GM18867 (cell line): ENCODE results near the gene EVA1C.
"Not testable (repeated sequence)": the region's sequence is repeated elsewhere in the genome, so short reads cannot be mapped to it uniquely, and the experiment has no call there.

Source experiments
- ATAC-seq: cut with Tn5 transposase; IDR thresholded peaks from one replicate; pipeline ENCODE4 v1.9.1; 2021; ENCODE audit warnings: mild to moderate bottlenecking, moderate library complexity; ENCODE audit not compliant: unreplicated experiment

The EVA1C gene, protein sequence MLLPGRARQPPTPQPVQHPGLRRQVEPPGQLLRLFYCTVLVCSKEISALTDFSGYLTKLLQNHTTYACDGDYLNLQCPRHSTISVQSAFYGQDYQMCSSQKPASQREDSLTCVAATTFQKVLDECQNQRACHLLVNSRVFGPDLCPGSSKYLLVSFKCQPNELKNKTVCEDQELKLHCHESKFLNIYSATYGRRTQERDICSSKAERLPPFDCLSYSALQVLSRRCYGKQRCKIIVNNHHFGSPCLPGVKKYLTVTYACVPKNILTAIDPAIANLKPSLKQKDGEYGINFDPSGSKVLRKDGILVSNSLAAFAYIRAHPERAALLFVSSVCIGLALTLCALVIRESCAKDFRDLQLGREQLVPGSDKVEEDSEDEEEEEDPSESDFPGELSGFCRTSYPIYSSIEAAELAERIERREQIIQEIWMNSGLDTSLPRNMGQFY

GRCh38 chr21:32412162-32413014 lies at the start of gene EVA1C:
TSS of gene EVA1C (plus strand) at chr21:32412706. CDS start at chr21:32412854, 148 bp downstream.
- no peak for ATAC-seq

DNA sequence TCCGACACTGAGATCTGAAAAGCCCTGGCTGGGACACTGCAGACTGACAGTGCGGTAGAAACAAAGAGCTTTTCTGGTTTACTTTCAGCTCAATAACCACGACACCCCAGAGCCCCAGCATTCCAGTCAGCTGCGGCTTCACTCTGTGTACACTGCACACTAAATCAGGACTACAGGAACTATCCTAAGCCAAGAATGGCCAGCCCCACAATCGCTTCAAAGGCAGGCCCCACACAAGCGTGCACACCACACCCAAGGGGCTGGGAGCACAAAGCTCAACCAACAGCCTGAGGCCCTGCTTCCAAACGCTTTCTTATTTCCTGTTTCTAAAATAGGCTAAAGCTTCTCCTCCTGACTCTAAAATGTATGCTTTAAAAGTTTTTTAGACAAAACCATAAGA lies 48.1 kb upstream of the EVA1C start:
- no peak for ATAC-seq

GRCh38 chr21:32364796-32365195 lies 47.7 kb upstream of the EVA1C start:
- ATAC-seq, result no peak

- no peak for ATAC-seq
Observed at GRCh38 chr21:32366191-32366590, 46.3 kb upstream of the EVA1C start.

- no peak for ATAC-seq
Observed at GRCh38 chr21:32367158-32367557, 45.3 kb upstream of the EVA1C start.

GRCh38 chr21:32368386-32368785 lies 44.1 kb upstream of the EVA1C start:
- ATAC-seq, result no peak

GRCh38 chr21:32368961-32369360 lies 43.5 kb upstream of the EVA1C start:
- not testable (repeated sequence) for ATAC-seq

DNA sequence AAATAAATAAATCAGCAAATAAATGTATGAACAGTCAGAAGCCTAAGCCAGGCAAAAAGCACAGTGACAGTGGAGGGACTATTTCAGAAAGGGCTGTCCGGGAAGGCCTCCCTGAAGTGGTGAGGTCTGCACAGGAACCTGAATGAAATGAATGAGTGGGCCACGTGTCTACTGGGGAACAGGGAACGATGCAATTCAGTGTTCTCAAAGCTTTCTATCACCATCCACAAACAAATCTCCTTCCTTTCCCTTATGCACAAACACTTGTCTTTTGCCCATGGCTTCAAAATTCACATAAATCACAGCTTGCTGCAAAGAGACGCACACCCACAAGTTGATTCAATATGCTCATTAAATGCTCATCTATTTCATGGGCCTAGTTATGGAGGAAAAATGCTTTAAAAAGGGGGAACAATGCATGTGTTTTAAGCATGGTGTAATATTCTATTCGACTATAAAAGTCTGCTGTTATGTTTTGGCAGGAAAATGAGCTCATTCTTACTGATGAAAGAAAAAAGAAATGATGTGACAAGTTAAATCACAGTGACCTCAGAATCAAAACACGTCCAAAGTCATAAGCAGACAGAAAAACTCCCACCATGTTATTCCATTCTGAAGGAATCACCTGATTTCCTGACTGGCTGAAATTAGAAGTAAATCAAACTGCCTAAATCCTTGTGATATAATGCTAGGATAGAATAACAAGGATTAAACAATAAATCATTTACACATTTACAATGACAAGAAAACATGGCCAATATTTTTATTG lies 41.3 kb upstream of the EVA1C start:
- no peak for ATAC-seq

DNA sequence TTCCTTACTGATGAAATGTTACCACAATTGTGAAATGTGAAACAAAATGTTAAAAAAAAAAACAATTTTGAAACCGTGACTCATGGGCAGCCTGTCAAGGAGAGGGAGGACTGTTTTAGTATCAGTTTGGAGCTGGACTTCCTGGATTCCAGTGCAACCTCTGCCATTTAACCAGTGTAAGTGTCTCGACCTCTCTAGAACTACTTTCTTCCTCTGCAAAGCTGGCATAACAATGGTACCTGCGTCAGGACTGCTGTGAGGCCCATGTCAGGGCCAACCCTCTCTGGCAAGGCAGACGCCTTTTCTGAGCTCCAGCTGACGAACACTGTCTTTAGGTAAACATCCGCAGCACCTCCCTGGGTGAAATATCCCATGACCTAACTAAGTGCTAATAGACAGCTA lies 40.6 kb upstream of the EVA1C start:
- no peak for ATAC-seq

DNA sequence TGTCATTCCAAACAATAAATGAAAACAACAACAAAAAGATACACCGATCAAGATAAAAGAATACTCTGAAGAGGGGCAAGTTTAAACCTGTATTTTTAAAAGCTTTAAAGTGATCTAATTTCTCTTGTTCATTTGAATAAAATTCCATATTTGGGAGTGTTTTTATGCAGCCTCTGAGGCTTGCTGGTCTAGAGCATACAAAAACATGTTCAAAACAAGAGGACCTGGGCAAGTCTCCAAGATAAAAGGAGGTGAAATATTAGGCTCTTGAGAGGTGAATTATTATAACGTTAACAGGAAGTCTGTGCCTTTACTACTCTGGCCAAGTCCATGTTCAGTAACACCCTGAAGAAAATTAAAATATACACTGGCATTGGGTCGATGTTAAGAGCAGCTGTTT lies 39.8 kb upstream of the EVA1C start:
- ATAC-seq, result no peak

GRCh38 chr21:32377506-32377905 lies 35.0 kb upstream of the EVA1C start:
- no peak for ATAC-seq

DNA sequence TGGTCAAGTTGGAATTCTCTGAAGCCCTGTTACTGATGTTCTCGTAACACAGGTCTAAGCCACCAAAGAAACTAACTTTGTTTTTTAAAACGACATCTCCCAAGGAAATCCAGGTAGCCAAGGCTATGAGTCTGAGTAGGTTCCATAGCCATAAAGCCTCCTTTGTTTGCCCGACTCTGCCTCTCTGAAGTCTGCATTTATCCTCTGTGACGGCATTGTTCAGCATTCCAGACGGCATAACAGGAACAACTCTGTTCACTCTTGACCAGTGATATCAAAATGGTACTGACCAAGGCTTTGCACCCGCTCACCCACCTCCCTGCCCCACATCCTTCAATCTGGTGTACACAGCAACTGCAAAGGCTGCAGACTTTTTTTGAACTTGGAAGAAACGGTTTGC lies 34.5 kb upstream of the EVA1C start:
- no peak for ATAC-seq

DNA sequence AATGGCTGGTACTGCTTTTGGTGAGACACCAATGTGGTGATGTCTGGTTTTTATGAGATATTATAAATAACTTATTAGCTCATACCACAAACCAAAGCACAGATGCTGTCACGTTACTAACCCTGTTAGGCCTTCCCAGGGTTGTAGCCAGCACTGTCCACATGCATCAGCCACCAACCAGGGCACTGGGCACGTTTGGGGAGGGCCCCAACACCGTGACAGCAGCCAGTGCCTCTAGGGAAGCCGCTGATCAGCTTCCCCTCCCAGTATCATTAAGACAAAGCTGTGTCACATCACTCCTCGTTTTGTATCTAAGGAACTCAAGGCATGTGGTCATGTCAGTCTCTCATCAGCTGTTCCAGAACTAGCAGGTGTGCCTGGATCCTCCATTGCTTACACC lies 33.5 kb upstream of the EVA1C start:
- no peak for ATAC-seq

DNA sequence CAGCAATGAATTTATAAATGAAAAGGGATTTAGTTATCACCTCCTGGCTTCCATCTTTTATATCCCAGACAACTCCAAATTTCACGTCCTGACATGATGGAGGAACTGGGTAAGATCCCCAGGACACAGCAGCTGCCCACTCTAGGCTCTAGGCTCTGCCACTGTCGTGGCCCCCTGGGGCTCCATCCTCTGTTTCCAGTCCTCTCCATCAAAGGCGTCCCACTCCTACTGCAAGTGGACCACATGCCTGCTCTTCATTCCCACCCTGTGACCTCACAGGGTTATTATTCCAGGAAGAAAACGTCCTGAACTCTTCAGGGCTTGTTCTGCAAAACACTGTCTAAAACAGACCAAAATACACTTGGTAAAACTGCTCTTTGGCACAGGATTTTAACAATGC lies 31.6 kb upstream of the EVA1C start:
- no peak for ATAC-seq

GRCh38 chr21:32381571-32381970 lies 30.9 kb upstream of the EVA1C start:
- no peak for ATAC-seq

DNA sequence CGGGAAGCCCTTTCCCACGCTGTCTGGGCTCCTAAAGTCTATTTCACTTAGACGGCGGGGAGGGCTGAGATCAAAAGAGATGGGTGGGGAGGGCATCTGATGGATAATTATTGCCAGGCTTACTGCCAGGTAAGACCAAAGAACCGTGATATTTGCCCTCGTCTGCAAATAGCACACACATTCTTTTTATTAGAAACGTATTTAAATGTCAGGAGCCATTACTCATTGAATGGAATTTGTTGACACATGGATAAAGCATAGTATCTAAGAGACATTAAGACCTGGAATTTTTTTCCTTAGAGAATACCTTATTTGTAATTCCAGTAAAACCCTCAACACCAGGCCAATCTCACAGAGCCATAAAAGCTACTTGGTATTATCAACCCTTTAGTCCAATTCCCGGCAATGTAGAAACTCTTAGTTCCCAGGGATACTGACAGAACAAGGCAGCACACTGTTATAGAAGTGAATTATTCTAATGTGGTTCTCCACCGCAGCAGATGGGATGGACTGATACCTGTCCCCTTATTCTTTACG lies 30.3 kb upstream of the EVA1C start:
- no peak for ATAC-seq

DNA sequence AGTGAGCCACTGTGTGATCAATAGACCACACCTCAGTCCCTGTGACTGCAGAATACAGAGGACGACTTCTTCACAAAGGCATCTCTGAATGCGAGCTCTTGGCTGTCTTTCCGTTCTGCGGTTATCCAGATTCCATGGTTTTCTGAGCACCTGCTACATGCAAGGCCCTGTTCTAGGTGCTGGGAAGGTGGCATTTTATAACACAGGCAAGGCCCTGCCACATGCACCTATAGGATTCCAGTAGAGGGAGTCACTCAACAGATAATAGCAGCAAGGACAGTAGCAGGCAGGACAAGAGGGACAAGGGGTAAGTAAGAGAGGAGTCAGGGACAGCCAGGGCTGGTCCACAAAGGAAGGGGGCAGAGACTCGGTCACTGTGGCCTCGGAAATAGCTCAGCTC lies 28.7 kb upstream of the EVA1C start:
- ATAC-seq, result no peak

DNA sequence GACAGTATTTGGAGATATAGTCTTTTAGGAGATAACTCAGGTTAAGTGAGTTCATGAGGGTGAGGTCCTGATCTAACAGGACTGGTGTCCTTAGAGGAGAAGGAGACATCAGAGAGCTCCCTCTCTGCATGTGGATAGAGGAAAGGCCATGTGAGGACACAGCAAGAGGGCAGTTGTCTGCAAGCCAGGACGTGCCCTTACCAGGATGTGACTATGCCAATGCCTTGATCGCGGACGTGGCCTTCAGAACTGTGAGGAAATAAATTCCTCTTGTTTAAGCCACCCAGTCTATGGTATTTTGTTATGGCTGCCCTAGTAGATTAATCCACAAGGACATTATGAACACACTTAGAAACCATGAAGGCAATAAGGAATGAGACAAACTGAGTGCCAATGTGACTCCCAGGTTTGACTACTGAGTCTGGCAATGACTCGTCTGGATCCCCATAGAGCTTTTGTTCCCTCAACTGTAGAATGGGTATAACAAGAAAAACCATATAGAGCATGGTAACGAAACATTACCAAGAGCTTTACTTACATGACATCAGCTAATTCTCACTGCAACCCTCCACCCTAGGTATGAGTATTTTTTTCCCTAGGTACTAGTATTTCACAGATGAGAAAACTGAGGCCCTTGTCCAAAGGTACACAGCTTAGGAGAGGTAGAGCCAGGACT lies 26.2 kb upstream of the EVA1C start:
- ATAC-seq, result no peak

DNA sequence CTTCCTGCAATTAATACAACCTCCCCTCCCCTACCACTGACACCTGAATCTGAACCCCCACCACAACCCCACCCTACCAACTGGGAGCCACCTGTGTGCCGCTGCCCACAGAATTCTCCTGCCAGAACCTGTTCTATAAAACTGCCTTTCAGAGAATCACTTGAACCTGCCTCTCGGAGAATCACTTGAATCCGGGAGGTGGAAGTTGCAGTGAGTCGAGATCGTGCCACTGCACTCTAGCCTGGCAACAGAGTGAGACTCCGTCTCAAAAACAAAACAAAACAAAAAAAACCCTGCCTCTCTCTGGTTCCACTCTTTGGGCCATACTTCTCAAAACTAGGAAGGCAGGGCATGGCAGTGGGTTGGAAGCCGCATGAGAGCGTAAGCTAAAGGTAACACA lies 25.4 kb upstream of the EVA1C start:
- ATAC-seq, result no peak

- no peak for ATAC-seq
Observed at GRCh38 chr21:32388306-32388705, 24.2 kb upstream of the EVA1C start.
